DND-41 (cell line): ENCODE data around the gene LIN9.

Experiments
- ATAC-seq: fragments of 200-7000 bp; cut with Tn5 transposase; 3 replicates; pipeline ENCODE4 v1.9.1; 2021; ENCODE audit warnings: low read depth; ENCODE audit not compliant: insufficient read depth
- DNase-seq: peaks from one replicate; pipeline ENCODE4 v3.0.0-alpha.2; 2020
- H2AFZ ChIP-seq: 2 replicates; pipeline ENCODE4 v1.6.0; 2012; ENCODE audit warnings: low read depth, low read length
- H3K27ac ChIP-seq: 2 replicates; pipeline ENCODE4 v1.5.1; 2012; ENCODE audit warnings: low read length, inconsistent platforms
- H3K27me3 ChIP-seq: fragments of 200-600 bp; sonication (generic); 2 replicates; pipeline ENCODE4 v1.6.0; 2012; ENCODE audit warnings: low read length, mild to moderate bottlenecking, inconsistent platforms; ENCODE audit not compliant: insufficient read depth, poor library complexity
- H3K36me3 ChIP-seq: 2 replicates; pipeline ENCODE4 v1.5.1; 2012; ENCODE audit warnings: low read length, inconsistent platforms; ENCODE audit not compliant: insufficient read depth
- H3K4me1 ChIP-seq: 2 replicates; pipeline ENCODE4 v1.5.1; 2012; ENCODE audit warnings: mild to moderate bottlenecking, low read length; ENCODE audit not compliant: insufficient read depth
- H3K4me2 ChIP-seq: 2 replicates; pipeline ENCODE4 v1.6.0; 2012; ENCODE audit warnings: mild to moderate bottlenecking, moderate library complexity, low read length, inconsistent platforms; ENCODE audit not compliant: insufficient read depth
- H3K4me3 ChIP-seq, 2 experiments: fragments of 200-600 bp in 1 of 2; shearing (Covaris generic) in 1 of 2; 2 replicates each; pipeline ENCODE4 v1.5.1; 2012 to 2016; ENCODE audit warnings: inconsistent platforms in 2 of 2, low read length in 2 of 2, mild to moderate bottlenecking in 2 of 2, low read depth in 1 of 2, moderate library complexity in 1 of 2
- H3K79me2 ChIP-seq: 2 replicates; pipeline ENCODE4 v1.6.0; 2012; ENCODE audit warnings: low read length, inconsistent platforms; ENCODE audit not compliant: insufficient read depth
- H3K9ac ChIP-seq: 2 replicates; pipeline ENCODE4 v1.6.0; 2012; ENCODE audit warnings: low read depth, mild to moderate bottlenecking, inconsistent platforms, low read length, moderate library complexity
- H3K9me3 ChIP-seq: 2 replicates; pipeline ENCODE4 v1.5.1; 2012; ENCODE audit warnings: low read length, moderate library complexity, mild to moderate bottlenecking, inconsistent platforms; ENCODE audit not compliant: insufficient read depth, severe bottlenecking
- H4K20me1 ChIP-seq: 2 replicates; pipeline ENCODE4 v1.6.0; 2012; ENCODE audit warnings: low read length; ENCODE audit not compliant: insufficient read depth
- EZH2 ChIP-seq: IDR thresholded peaks from 3 replicates; pipeline ENCODE4 v1.6.1; 2012; ENCODE audit warnings: borderline replicate concordance, low read depth, mild to moderate bottlenecking, moderate library complexity, low read length, inconsistent platforms; ENCODE audit not compliant: severe bottlenecking
- TF ChIP-seq, protein P1 (sequence below): IDR thresholded peaks from 2 replicates; pipeline ENCODE4 v1.5.1; 2012; ENCODE audit warnings: borderline replicate concordance, low read length, moderate library complexity, mild to moderate bottlenecking; ENCODE audit not compliant: poor library complexity, severe bottlenecking; ENCODE audit errors: extremely low read depth

LIN9 gene

DNA sequence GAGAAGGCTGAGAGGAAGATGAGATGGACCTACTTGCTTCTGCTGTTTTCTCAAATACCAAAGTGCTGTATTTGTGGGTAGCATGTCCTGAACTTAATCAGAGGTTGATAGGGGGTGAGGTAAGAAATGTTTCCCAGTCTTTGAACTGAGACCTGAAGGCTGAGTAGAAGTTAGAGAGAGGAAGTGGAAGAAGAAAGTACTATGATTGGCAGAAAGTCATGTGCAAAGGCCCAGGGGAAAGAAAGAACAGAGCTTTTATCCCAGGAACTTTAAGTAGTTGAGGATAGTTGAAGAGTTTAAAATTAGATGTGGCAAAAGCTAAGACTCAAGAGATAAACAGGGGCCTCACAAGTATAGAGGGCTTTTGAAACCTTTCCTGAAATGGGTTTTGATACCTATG, 15.5 kb upstream of the LIN9 start:
- Histone ChIP-seq H4K20me1 (no peaks in the 10 kb centered on the region), H3K4me2 (no peak overlapping the region), H3K9ac (no peak overlapping the region), H3K27me3 (no peaks in the 10 kb centered on the region), H3K36me3 (no peaks in the 10 kb centered on the region), H2AFZ (no peak overlapping the region), H3K4me1 (no peaks in the 10 kb centered on the region), H3K4me3 (no peak overlapping the region), H3K27ac (no peak overlapping the region), H3K9me3 (no peaks in the 10 kb centered on the region), H3K79me2 (no peaks in the 10 kb centered on the region)
- ATAC-seq (no peak), DNase-seq (no peak)
- TF ChIP-seq, protein P1, sequence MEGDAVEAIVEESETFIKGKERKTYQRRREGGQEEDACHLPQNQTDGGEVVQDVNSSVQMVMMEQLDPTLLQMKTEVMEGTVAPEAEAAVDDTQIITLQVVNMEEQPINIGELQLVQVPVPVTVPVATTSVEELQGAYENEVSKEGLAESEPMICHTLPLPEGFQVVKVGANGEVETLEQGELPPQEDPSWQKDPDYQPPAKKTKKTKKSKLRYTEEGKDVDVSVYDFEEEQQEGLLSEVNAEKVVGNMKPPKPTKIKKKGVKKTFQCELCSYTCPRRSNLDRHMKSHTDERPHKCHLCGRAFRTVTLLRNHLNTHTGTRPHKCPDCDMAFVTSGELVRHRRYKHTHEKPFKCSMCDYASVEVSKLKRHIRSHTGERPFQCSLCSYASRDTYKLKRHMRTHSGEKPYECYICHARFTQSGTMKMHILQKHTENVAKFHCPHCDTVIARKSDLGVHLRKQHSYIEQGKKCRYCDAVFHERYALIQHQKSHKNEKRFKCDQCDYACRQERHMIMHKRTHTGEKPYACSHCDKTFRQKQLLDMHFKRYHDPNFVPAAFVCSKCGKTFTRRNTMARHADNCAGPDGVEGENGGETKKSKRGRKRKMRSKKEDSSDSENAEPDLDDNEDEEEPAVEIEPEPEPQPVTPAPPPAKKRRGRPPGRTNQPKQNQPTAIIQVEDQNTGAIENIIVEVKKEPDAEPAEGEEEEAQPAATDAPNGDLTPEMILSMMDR: no peak
- no peak for TF ChIP-seq EZH2

DNA sequence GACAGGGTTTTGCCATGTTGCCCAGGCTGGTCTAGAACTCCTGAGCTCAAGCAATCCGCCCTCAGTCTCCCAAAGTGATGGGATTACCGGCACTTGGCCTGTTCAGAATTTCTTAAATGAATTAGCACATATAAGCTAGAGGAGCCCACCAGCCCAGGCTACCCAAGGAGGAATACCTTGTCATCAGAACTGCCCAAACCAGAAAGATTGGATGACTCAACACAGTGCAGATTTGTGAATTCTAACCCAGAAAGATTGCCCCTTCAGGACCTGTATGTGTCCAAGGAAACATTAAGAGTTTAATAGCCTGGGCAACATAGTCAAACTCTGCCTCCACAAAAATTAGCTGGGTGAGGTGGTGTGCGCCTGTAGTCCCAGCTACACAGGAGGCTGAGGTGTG, 14.0 kb upstream of the LIN9 start:
- H3K36me3 ChIP-seq: no peaks in the 10 kb centered on the region
- H2AFZ ChIP-seq: no peak overlapping the region
- no peak for TF ChIP-seq EZH2
- TF ChIP-seq, protein P1: no peak
- no peak overlapping the region for H3K9ac ChIP-seq
- H3K4me1 ChIP-seq: no peaks in the 10 kb centered on the region
- H3K9me3 ChIP-seq: no peaks in the 10 kb centered on the region
- DNase-seq (no peak), ATAC-seq (no peak)
- H3K27ac ChIP-seq: no peak overlapping the region
- no peak overlapping the region for H3K4me3 ChIP-seq
- no peaks in the 10 kb centered on the region for H3K79me2 ChIP-seq
- H4K20me1 ChIP-seq: no peaks in the 10 kb centered on the region
- no peaks in the 10 kb centered on the region for H3K27me3 ChIP-seq
- H3K4me2 ChIP-seq: no peak overlapping the region

DNA sequence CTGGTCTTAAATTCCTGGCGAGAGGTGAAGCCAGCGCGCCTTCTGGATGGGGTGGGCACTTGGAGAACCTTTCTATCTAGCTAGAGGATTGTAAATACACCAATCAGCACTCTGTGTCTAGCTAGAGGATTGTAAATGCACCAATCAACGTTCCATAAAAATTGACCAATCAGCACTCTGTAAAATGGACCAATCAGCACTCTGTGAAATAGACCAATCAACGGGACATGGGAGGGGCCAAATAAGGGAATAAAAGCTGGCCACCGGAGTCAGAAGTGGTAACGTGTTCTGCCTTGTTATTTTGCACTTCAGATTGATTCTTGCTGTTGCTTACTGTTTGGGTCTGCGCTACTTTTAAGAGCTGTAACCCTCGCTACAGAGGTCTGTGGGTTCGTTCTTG, 12.0 kb upstream of the LIN9 start:
- Histone ChIP-seq H3K9ac (no peak overlapping the region), H3K9me3 (no peaks in the 10 kb centered on the region), H3K36me3 (no peaks in the 10 kb centered on the region), H3K27ac (no peak overlapping the region), H3K79me2 (no peaks in the 10 kb centered on the region), H3K4me1 (no peaks in the 10 kb centered on the region), H3K27me3 (no peaks in the 10 kb centered on the region), H3K4me2 (no peak overlapping the region), H3K4me3 (no peak overlapping the region), H4K20me1 (no peaks in the 10 kb centered on the region), H2AFZ (no peak overlapping the region)
- no peak for DNase-seq
- ATAC-seq: no peak
- TF ChIP-seq, protein P1: no peak
- TF ChIP-seq EZH2: no peak

DNA sequence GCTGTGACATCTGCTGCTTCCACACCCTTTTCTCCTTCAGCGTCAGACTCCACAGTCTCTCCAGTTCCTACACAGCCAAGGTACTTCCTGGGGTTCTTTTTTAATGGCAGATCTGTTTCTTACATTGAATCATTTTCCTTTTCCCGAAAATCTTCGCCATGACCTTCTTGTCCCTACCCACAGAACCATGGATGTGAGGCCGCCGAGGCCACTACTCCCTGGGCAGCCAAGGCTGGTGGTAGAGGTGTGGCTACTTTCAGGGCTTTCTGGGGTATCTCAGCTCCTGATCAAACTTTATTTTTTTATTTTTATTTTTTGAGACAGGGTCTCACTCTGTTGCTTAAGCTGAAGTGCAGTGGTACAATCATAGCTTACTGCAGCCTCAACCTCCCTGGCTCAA, 9.5 kb upstream of the LIN9 start:
- Histone ChIP-seq H3K4me3 (no peak overlapping the region), H2AFZ (no peak overlapping the region)
- ATAC-seq: no peak

More for the DNA sequence above, 9.5 kb upstream of the LIN9 start:
- no peaks in the 10 kb centered on the region for H3K79me2 ChIP-seq
- H3K27me3 ChIP-seq: no peaks in the 10 kb centered on the region
- H3K27ac ChIP-seq: no peak overlapping the region
- no peak overlapping the region for H3K9ac ChIP-seq
- TF ChIP-seq EZH2: no peak
- TF ChIP-seq, protein P1: no peak
- no peak overlapping the region for H3K4me2 ChIP-seq
- no peaks in the 10 kb centered on the region for H4K20me1 ChIP-seq
- no peaks in the 10 kb centered on the region for H3K36me3 ChIP-seq
- no peaks in the 10 kb centered on the region for H3K4me1 ChIP-seq
- DNase-seq: no peak
- no peaks in the 10 kb centered on the region for H3K9me3 ChIP-seq
